Midbrain (tissue), 1 donor: ENCODE data around the gene GNPTG.

Source experiments
- DNase-seq: peaks from one replicate; lab custom pipeline; 2025; lab: John Stamatoyannopoulos, UW

Gene GNPTG

DNA sequence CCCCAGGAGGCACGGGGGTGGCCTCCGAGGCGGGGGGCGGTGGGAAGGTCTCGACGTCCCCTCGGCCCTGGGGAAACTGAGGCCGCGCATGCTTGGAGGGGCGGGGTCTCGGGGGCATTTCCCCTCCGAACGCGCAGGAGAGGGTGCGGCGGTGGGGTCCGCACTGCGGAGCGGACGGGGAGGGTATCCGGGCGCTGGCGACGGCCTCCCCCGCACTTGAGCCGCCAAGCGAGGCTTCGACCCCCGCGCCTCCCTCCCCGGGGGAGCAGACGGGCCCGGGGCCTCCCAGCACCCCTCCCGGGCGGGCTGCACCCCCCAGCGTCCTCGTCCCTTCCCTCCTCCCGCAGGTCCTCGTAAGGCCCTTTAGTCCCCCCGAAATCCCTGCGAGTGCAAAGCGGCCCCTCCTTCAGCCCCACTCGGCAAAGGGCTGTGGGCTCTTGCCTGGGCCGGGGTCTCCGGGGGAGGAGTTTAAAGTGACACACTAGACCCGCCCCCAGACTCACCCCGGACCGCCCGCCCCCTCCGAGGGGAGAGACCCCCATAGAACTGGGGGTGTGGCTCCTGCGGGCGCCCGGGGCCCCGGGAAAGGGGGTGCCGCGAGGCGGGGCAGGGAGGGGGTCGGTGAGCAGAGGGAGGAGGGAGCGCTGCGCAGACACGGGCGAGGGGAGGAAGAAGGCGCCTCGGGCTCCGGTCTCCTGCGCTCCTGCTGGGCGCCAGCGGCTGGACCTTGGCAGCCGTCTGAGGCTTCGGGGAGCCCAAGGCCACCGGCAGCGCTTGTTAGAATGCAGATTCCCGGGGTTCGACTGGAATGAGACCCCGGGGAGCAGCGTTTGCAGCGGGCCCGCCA is 17.7 kb upstream of the GNPTG start:
- no peak for DNase-seq

DNA sequence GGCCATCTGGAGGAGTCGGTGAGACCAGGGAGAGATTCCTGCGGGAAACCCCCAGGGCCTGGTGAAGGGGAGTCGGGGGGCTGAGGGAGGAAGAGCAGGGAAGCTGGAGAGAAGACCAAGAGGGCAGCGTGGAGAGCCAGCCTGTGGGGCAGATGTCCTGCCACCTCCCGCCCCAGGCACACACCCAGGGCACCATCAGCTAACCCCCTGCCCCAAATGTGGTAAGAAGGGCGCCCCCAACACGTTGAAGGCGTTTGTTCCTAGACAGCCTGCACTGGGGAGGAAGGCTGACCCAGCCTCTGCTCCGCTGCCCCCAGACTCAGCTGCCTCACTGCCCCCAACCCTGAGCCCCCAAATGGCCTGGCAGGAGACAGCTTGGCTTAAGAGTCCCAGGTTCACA is 17.0 kb upstream of the GNPTG start:
- DNase-seq: no peak

DNA sequence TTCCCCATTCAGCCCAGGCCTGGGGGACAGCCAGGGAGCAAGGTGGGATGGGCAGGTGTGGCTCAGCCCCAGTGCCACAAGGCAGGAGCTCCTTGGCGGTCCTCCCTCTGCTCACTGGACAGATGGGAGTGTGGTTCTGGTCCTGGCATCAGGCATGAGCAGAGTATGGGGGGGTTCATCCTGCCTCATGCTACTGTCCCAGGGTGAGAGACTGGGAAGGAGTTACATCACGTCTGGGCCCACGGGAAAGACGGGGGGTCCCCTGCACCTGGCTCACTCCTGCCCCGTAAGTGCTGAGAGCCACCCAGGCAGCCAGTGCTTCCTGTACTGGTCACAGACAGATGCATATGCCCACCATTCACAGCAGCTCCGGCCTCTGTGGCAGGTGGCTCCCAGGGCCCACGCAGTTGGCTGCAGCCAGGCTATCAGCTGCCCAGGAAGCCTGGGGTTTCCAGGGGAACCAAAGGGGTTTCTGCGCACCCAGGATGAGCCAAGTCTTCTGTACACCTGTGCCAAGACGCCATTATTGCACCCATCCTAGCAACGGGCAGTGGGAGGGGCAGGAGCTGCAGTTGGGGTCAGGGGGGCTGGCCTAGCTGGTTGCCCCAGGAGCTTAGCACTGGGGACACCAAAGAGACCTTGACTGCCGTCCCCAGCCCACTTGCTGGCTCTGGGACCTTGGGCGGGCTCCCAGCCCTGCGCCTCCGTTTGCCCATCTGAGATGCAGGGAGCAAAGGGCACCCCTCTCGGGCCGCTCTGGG is 16.3 kb upstream of the GNPTG start:
- peak; percentile 50 for DNase-seq

DNA sequence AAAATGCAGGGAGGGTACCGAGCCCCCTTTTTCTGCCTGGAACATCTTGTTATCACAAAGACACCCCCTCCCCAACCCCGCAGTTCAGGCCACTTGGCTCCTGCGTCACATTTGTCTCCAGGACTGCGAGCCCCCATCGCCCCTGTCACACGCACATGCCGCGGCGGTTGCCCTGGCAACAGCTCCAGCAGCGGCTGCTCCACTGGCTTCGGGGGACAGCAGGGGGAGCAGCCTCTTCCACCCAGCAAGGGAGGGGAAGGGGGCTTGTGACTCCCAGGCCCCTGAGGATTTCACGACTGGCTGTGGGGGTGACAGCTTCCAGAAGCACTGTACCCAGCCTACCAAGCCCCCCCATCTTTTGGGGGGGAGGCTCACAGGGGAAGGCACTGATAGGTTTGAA is 15.7 kb upstream of the GNPTG start:
- peak; percentile 9 for DNase-seq

DNA sequence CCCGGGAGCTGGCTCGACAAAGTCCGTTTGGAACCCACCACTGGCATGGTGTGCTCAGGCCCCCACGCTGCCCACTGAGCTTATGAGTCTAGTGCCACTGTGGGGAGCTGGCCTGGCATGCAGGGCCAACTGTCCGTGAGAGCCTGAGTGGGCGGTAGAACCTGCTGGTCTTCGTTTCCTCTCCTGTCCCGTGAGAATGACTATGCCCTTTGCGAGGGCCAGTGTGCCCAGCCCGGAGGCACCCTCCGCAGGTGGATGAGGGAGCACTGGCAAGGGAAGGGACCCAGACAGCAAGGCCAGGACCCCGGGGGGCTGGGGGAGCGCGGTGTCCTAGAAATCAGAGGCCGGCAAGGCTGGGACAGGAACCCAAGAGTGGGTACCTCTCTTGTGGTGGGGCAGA is 15.1 kb upstream of the GNPTG start:
- no peak for DNase-seq

DNA sequence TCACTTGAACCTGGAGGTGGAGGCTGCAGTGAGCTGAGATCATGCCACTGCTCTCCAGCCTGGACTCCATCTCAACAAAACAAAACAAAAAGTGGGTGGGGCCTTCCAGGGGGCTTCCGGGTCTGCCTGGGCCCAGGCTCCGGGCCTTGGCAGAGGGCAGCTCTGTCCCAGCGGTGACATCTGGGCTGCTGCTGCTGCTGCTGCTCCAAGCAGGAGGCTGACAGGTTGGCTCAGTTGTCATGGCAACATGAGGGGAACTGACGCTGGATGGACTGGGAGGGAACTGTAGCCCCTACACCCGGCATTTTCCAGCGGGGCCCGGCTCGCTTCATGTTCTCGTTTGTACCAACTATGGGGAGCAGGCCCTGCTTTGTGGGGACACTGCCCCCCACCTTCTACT is 14.2 kb upstream of the GNPTG start:
- DNase-seq: no peak

DNA sequence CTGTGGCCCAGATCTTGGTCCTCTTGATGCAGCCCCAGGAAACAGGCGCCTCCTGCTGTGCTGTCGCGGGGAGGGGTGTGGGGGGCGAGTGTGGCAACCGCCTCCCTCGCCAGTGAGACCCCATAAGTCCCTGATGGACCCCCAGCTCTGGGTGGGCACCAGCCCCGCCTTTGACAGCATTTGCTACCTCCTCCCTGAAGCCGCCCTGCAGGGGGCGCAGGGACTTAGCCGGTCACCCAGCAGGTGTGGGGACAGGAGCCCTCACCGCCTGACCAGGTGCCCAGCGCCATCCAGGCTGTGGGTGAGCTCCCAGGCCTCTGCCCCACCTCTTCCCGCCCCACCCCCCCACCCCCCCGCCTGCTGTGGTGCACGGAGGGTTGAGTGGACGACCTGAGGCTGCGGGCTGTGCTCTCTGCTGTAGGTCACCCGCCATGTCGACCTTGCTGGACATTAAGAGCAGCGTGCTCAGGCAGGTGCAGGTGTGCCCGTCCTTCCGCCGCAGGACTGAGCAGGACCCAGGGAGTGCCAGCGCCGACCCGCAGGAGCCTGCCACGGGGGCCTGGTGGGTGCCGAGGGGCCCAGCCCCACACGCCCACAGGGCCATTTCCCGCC is 13.5 kb upstream of the GNPTG start:
- no peak for DNase-seq

DNA sequence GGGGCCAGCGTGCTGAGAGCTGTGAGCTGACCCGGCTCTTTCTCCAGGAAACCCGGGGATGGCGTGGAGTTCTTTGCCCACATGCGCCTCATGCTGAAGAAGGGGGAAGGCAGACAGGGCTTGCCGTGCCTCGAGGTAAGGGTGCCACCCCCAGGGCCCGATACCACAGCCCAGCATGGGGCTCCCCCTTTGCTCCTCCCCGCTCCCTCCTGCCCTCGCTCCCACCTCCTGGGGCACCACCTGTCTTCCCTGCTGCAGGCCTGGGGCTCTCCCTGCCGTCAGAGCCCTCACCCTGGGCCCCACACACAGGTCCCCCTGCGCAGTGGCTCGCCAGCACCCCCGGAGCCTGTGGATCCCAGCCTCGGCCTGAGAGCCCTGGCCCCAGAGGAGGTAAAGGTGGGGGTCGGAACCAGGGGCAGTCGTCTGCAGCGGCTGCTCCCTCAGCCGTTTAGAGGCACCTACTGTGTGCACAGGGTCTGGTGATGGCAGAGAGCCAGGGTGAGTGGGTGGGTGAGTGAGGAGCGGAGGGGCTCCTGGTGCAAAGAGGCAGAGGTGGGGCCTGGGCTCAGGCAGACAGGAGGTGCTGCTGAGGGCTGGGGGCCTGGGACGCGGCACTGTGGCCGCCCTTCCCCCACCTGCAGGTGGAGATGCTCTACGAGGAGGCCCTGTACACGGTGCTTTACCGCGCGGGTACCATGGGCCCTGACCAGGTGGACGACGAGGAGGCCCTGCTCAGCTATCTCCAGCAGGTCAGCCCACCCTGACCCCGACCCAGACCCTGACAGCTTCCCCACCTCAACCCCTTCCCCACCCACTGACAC is 12.7 kb upstream of the GNPTG start:
- no peak for DNase-seq

DNA sequence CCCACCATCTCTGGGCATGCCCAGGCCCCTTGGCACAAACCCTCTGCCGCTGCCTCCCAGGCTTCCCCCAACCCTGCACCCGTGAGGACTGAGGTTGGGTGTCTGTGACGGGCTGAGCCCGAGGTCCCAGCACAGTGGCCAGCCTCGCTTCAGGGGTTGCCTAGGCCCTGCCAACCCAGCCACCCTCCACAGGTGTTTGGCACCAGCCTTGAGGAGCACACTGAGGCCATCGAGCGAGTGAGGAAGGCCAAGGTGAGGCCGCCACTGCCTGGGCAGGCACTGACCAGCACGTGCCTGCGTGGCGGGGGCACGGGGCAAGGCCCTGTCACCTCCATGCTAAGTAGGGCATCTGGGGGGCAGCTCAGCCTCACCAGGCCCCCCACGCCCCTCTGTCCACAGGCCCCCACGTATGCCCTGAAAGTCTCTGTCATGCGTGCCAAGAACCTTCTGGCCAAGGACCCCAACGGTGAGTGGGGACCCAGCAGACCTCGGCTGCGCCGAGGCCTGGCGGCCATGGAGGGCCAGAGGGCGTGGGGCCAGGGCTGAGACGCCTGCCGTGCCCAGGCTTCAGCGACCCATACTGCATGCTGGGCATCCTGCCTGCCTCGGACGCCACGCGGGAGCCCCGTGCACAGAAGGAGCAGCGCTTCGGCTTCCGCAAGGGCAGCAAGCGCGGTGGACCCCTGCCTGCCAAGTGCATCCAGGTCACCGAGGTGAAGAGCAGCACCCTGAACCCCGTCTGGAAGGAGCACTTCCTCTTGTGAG is 10.8 kb upstream of the GNPTG start:
- no peak for DNase-seq

DNA sequence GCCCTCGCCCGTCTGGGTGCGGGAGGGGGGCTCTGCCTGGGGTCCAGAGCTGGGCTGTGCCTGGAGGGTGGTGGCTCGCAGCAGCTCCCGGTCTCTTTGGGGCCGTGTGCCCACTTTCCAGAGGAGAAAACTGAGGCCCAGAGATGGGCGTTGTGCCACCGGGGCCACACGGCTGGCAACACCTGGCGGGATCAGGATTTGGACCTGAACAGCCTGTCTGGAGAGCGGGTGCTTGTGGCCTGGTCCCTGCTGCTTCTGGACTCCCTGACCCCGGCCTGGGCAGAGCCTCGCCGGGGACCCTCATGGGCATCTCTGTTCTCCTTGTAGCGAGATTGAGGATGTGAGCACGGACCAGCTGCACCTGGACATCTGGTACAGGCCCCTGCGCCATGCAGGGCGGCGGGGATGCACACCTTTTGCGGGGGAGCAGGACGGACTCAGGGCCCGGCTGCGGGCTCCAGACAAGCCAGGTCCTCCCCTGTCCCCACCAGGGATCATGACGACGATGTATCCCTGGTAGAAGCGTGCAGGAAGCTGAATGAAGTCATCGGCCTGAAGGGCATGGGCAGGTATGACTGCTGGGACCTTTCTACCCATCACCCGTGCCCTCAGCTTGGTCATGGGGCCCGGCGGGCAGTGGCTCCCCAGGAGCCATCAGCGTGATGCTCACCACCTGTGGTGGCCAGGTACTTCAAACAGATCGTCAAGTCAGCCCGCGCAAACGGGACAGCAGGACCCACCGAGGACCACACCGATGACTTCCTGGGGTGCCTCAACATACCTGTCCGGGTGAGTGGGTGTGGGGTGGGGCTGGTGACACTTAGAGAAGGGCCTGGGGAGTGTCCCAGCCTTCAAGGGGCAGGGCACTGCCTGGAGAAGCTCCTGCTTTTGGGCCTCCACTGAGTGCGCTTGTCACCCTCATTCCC is 10.0 kb upstream of the GNPTG start:
- no peak for DNase-seq

DNA sequence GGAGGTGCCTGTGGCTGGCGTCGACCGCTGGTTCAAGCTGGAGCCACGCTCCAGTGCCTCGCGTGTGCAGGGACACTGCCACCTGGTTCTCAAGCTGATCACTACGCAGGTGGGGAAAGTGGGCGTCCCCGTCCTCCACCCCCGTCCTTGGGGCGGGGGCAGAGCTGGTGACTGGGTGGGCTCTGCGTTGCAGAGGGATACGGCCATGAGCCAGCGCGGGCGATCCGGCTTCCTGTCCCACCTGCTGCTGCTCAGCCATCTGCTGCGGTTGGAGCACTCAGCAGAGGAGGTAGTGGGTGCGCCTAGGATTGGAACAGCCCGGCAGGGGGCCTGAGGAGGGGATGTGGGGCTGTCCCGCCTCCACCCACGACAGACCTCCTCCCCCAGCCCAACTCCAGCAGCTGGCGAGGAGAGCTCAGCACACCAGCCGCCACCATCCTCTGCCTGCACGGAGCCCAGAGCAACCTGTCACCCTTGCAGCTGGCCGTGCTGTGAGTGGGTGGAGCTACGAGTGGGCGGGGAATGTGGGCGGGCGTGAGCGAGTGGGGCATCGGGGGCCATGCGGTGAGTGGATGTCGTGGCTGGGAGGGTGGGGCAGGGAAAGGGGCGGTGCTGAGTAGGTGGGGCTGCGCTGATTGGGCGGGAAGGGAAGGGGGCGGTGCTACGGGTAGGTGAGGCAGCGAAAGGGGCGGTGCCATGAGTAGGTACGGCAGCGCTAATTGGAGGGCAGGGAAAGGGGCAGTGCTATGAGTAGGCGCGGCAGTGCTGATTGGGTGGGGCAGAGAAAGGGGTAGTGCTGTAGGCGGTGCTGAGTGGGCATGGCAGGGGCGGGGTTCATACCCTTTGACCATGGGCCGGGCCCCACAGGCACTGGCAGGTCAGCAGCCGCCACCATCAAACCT is 9.0 kb upstream of the GNPTG start:
- peak; percentile 77 for DNase-seq

DNA sequence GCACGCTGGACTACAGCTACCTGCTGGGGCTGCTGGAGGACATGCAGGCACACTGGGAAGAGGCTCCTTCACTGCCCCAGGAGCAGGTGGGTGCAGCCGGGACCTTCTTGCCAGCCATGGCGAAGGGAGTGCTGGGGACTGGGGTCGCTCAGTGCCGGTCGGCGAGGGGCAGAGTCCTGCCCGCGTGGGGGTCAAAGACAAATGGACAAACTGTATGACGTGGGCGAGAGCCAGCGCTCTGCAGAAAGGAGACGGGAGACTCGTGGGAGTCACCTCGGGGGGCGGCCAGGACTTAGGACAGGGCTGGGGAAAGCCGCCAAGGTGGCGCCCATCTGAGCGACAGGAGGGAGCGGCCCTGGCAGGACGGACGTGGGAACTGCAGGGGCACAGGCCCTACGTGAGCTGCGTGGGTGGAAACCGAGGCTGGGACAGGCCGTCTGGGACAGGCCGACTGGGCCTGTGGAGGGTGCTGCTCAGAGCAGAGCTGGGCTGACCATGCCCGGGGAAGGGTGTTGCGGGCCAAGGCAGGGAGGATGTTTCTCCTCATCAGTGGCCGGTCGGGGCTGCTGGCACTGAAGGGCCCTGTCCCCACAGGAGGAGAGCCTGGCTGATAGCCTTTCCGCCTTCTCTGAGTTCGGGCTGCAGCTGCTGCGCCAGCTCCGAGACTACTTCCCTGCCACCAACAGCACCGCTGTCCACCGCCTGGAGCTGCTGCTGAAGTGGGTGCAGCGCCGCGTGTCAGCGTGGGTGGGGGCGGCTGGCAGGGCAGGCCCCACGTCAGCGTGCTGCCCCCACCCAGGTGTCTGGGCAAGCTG is 8.1 kb upstream of the GNPTG start:
- no peak for DNase-seq

DNA sequence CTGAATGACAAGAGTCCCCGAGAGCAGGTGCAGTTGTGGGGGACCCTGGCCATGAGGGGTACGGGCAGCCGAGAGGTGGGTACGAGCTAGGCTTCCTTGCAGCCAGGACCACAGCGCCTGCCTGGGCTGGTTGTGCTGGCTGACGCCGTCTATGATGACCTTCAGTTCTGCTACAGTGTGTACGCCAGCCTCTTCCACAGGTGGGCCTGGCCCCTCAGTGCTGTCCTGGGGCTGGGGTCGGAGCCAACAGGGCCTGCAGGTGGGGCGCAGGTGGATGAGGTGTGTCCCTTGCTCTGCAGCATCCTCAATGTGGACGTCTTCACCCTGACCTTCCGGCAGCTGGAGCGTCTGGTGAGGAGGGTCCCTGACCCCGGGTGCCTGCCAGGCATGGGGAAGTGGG is 7.2 kb upstream of the GNPTG start:
- DNase-seq: no peak

DNA sequence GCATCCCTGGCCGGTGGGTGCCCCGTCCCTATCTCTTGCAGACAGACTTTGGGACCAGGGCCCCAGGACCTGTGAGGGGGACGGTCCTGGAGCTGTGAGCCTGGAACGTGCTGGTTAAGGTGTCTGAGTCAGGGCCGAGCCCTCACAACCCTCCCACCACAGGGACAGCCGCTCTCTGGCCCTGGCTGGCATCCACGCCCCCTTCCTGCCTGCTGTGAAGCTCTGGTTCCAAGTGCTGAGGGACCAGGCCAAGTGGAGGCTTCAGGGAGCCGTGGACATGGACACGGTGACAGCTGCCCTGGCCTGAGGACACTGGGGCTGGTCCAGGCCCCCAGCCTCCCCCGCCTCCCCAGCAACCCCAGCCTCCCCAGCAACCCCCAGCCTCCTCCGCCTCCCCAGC is 6.6 kb upstream of the GNPTG start:
- DNase-seq: no peak

DNA sequence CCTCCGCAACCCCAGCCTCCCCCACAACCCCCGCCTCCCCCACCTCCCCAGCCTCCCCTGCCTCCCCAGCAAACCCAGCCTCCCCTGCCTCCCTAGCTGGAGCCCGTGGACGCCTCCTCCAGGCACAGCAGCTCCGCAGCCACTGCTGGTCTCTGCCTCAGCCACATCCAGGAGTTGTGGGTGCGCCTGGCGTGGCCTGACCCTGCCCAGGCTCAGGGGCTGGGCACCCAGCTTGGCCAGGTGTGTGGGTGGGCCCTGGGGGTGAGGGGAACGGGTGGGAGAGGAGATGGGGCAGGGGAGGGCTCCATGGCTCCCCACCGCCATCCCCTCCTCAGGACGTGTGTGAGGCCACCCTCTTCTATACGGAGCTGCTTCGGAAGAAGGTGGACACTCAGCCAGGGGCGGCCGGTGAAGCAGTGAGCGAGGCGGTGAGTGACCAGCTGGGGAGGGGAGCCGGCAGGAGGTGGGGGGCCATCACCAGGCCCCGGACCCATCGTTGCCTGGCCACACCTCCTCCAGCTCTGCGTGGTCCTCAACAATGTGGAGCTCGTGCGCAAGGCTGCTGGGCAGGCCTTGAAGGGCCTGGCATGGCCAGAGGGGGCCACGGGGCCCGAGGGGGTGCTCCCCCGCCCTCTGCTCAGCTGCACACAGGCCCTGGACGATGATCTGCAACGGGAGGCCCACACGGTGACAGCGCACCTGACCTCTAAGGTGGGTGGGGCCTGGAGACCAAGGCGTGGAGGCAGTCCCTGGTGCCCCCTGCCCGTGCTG is 5.9 kb upstream of the GNPTG start:
- DNase-seq: no peak

DNA sequence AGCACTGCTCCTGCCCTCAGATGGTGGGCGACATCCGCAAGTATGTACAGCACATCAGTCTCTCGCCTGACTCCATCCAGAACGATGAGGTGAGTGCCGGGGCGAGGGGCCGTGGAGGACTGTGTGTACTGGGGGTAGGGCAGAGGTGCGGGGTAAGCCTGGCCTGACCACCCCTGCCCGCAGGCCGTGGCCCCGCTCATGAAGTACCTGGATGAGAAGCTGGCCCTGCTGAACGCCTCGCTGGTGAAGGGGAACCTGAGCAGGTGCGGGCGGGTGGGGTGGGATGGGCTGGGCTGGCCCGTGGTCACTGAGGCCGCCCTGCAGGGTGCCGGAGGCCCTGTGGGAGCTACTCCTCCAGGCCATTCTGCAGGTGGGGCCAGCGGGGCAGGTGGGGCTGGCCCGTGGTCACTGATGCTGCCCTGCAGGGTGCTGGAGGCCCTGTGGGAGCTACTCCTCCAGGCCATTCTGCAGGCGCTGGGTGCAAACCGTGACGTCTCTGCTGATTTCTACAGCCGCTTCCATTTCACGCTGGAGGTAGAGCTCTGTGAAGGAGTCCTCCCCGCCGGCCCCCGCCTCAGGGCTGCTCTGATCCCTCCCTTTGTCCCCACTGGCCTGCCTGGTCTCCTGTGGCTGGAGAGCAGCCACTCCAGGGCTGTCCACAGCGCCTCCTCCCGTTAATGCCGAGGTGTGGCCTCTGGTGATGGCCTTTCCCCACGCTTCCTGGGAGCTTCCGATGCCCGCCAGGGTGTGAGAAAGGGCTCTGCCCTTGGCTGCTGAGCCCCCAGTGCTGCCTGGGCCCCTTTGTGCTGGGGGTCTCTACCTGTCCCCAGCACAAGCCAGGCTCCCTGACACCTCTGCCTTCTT is 5.1 kb upstream of the GNPTG start:
- no peak for DNase-seq
